HG02973 (cell line): ENCODE measurements around the gene OR2AT4.
"Not testable (repeated sequence)": the region's sequence is repeated elsewhere in the genome, so short reads cannot be mapped to it uniquely, and the experiment has no call there.

Experiments
- ATAC-seq: cut with Tn5 transposase; IDR thresholded peaks from one replicate; pipeline ENCODE4 v1.9.1; 2021; ENCODE audit warnings: moderate library complexity; ENCODE audit not compliant: unreplicated experiment

Gene OR2AT4

DNA sequence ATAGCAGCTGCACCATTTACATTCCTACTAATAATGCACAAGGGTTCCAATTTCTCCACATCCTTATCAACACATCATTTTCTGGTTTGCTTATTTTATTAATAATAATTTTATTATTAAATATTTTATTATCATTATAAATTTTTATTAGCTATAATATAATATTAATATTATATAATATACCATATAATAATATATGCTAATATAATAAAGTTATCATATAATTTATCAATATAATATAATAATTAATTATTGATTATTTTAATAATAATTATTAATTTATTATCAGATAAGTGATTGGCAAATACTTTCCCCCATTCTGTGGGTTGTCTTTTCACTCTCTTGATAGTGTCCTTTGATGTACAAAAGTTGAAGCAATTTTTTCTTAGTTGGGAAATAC is 27.7 kb downstream of the OR2AT4 start:
- no peak for ATAC-seq

DNA sequence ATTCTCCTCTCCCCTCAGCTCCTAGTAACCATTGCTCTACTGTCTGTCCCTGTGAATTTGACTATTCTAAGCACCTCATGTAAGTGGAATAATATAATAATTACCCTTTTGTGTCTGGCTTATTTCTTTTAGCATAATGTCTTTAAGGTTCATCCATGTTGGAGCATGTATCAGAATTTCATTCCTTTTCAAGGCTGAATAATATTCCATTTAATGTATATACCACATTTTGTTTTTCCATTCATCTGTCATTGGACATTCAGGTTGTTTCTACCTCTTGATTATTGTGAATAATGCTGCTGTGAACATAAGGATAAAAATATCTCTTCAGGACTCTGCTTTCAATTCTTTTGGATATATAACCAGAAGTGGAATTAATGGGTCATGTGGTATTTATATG is 28.1 kb downstream of the OR2AT4 start:
- ATAC-seq = no peak

DNA sequence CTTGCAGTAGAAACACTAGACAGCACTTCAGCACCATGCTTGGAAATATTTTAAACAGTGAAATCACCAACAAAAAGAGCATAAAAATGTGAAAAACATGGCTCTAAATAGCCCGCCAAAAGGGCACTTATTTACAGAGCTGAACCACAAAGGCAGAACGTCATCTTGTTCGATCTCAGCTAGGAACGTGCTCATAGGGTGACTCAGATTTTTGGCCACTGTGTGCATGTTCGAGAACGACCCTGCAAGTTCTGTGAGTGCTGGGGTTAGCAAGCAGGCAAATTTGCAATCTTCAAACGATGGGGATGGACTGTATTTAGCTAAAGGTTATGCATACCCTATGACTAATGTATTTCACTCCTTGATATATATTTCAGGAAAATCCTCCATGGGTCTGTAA is 30.6 kb downstream of the OR2AT4 start:
- no peak for ATAC-seq

DNA sequence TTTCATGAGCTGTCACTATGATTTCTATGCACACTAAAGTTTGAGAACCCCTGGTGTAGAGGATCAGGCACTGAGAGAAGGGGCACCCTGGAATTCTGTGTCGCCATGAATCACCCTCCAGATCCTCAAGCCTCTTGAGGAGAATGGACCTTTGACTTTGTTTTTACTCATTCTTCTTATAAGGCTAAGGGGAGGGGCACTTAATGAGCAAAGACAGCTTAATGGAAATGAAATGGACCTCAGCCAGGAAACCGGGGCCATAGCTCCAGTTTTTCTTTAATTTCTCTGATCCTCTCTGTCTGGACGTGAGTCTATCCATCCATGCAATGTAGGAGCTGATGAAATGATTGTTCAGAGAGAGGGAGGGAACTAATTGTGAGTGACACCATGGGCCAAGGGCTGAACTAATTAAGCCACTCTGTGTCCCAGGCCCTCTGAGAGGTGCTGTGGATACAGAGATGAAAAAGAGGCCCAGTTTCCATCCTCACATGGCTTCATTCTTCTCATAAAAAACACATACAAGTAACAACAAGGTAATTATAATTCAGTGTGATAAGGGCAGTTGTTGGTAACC is 32.8 kb downstream of the OR2AT4 start:
- ATAC-seq = no peak

DNA sequence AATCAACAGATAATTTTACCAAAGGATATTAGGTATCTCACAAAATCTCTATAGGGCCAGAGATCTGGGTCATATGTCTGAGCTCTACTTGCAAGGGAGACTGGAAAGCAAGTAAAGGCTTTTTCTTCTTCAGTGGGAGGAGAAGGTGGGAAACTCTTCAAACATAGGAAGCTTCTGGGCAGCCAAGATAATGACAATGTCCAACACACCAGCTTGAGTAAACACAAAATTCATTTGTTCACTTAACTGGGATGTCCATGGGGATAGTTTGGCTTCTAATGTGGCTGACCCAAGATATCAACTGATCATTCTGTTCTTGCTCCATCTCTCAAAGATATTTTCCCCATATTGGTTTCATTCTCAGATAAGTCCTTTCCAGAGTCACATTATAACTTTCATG is 37.4 kb downstream of the OR2AT4 start:
- ATAC-seq = no peak

DNA sequence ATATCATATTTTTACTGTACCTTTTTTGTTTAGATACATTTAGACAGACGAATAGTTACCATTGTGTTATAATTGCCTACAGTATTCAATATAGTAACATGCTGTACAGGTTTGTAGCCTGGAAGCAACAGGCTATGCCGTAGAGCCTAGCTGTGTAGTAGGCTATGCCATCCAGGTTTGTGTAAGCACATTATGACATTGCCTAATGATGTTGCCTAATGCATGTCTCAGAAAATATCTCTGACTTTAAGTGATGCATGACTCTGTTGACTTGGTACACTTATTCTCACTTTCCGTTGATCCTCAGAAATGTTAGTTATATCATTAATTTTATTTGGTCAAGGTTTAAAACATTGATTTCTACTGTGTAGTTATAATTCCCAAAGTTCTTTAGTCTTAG is 39.9 kb downstream of the OR2AT4 start:
- ATAC-seq = no peak

DNA sequence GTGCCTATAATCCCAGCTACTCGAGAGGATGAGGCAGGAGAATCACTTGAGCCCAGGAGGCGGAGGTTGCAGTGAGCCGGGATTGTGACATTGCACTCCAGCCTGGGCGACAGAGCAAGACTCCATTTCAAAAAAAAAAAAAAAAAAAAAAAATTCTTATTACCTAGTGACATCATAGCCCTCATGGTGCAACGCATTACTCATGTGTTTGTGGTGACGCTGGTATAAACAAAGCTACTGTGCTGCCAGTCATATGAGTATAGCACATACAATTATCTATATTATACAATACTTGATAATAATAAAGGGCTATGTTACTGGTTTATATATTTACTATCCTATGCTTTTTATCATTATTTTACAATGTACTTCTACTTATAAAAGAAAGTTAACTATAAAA is 41.2 kb downstream of the OR2AT4 start:
- ATAC-seq = no peak

DNA sequence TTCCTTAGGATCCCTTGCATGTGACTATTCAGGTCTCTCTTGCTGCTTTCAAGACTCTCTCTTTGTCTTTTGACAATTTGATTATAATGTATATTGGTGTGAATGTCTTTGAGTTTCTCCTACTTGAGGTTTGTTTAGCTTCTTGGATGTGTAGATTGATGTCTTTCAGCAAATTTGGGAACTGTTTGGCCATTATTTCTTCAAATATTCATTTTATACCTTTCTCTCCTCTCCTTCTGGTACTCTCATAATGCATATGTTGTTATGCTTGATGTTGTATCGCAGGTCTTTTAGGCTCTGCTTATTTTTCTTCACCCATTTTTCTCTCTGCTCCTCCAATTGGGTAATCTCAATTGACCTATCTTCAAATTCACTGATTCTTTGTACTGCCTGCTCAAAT is 44.2 kb downstream of the OR2AT4 start:
- ATAC-seq = no peak

DNA sequence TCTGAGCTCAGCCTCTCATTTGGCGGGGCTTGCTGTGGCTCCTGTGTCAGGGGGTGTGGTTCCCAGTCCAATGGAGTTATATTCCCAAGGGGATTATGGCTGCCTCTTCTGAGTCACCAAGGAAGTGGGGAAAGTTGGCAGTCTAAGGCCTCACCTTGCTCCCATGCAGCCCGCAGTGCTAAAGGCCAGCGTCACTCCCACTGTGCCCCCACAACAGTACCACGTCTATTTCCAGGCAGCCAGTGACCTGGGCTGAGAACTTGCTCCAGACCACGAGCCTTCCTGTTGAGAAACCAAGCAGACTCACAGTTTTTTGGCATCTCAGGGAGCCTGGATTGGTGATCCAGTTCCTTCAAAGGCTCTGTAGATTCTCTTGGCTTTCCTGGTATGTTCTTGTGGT is 45.6 kb downstream of the OR2AT4 start:
- ATAC-seq = no peak

DNA sequence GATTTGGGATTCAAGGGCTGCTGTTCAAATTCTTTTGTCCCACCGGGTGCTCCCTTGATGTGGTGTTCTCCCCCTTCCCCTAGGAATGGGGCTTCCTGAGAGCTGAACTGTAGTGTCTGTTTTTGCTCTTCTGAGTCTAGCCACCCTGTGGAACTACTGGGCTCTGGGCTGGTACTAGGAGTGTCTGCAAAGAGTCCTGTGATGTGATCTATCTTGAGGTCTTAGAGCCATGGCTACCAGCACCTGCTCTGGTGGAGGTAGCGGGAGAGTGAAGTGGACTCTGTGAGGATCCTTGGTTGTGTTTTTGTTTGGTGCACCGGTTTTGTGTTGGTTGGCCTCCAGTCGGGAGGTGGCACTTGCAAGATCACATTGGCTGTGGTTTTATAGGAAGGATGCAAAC is 46.2 kb downstream of the OR2AT4 start:
- no peak for ATAC-seq

DNA sequence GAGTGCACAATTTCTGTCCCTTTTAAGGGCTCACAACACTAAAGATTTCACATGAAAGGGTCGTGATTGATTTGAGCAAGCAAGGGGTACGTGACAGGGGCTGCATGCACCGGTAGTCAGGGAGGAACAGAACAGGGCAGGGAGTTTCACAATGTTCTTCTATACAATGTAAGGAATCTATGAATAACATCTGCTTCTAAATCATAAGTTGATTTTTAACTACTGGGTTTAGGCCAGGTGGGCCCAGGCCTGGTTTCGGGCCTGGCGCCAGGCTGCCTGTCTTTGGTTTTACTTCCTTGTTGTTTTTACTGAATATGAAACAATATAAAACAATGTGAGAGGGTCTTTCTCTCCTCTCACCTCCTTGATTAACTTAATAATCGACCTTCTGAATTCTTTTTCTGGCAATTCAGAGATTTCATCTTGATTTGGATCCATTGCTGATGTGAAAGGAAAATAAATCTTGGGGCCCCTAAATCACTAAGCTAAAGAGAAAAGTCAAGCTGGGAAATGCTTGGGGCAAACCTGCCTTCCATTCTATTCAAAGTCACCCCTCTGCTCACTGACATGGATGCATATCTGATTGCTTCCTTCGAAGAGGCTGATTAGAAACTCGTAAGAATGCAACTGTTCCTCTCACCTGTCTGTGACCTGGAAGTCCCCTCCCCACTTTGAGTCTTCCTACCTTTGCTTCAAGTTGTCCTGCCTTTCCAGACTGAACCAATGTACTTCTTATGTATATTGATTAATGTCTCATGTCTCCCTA is 47.0 kb downstream of the OR2AT4 start:
- ATAC-seq = not testable (repeated sequence)

DNA sequence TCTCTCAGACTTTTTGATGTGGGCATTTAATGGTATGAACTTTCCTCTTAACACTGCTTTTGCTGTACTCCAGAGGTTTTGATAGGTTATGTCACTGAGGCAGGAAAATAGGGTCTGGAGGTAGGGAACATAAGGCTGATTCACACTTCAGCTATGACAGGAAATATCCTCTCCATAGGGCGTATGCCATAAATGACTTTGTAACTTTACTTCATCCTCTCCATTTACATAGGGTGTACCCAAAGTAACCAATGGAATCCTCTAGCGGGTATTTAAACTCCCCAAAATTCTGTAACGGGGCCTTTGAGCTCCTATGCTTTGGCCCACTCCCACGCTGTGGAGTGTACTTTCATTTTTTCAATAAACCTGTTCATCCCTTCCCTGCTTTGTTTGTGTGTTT is 49.5 kb downstream of the OR2AT4 start:
- ATAC-seq = no peak

DNA sequence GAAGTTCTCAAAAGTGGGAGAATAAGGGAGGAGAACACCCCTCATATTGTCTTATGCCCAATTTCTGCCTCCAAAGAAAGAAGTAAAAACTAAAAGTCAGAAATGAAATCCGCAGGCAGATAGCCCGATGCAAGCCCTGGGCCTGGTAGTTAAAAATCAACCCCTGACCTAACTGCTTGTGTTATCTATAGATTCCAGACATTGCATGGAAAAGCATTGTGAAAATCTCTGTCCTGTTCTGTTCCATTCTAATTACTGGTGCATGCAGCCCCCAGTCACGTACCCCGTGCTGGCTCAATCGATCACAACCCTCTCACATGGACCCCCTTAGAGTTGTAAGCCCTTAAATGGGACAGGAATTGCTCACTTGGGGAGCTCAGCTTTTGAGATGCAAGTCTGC is 50.0 kb downstream of the OR2AT4 start:
- ATAC-seq = not testable (repeated sequence)

DNA sequence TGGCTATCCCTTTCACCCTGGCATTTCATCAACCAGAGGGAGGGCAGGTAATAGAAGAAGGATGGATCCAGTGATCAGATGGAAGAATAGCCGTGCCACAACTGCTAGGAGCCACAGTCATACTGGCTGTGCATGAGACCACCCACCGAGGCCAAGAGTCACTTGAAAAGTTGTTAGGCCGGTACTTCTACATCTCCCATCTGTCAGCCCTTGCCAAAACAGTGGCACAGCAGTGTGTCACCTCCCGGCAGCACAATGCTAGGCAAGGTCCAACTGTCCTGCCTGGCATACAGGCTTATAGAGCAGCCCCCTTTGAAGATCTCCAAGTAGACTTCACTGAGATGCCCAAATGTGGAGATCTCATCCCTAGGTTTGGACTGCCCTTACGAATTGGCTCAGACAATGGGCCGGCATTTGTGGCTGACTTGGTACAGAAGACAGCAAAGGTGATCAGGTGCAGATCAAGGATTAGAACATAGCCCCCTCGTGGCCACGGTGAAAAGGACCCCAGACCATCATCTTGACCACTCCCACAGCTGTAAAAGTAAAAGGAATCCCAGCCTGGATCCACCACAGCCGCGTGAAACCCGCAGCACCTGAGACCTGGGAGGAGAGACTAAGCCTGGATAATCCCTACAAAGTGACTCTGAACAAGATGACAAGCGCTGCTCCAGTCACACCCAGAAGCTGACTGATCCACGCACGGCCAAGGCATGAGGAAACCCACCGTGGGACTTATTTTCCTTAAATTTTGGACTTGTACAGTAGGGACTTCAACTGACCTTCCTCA is 52.1 kb downstream of the OR2AT4 start:
- ATAC-seq = not testable (repeated sequence)

DNA sequence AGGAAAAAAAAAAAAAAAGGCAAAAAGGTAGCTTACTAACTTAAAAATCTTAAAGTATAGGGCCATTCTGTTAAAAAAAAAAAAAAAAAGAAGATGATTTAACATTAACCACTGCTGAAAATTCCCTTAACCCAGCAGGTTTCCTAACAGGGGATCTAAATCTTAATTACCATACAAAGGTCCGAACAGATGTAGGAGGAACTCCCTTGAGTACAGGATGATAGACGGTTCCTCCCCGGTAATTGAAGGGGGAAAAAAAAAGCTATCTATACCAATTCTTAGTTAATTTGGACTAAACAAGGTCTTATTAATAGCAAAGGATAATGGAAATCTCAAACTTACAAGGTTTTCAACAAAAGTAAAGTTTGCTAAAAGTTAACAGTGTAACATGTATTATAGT is 54.9 kb downstream of the OR2AT4 start:
- not testable (repeated sequence) for ATAC-seq

DNA sequence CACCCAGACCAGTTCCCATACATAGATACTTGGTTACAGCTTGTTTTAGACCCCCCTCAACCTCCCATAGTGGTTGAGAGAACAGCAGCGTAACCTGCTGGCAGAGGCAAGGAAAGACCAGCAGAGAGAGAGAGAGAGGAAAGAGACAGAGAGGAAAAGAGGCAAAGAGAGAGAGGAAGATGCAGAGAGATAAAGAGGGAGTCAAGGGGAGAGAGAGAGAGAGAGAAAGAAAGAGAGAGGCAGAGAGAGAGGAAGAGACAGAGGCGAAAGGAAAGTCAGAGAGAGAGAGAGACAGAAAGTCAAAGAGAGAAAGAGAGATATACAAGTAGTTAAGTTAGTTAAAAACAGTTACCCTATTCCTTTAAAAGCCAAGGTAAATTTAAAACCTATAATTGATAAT is 55.4 kb downstream of the OR2AT4 start:
- ATAC-seq = no peak

DNA sequence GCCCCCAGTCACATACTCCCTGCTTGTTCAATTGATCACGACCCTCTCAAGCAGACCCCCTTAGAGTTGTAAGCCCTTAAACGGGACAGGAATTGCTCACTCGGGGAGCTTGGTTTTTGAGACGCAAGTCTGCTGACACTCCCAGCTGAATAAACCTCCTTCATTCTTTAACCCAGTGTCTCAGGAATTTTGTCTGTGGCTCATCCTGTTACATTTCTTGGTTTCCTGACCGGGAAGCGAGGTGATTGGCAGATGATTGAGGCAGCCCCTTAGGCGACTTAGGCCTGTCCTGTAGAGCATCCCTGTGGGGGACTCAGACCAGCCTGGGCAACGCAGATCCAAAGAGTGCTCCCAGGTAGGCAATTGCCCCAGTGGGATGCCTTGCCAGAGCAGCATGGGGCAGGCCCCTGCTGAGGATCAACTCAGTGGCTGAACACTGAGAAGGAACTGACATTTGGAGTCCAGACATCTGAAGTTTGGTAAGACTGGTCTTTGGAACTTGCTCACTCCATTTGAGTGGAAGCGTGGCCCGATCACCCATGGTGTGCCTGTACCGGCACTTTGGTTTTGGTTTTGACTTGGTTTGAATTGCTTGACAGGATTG is 56.4 kb downstream of the OR2AT4 start:
- no peak for ATAC-seq

DNA sequence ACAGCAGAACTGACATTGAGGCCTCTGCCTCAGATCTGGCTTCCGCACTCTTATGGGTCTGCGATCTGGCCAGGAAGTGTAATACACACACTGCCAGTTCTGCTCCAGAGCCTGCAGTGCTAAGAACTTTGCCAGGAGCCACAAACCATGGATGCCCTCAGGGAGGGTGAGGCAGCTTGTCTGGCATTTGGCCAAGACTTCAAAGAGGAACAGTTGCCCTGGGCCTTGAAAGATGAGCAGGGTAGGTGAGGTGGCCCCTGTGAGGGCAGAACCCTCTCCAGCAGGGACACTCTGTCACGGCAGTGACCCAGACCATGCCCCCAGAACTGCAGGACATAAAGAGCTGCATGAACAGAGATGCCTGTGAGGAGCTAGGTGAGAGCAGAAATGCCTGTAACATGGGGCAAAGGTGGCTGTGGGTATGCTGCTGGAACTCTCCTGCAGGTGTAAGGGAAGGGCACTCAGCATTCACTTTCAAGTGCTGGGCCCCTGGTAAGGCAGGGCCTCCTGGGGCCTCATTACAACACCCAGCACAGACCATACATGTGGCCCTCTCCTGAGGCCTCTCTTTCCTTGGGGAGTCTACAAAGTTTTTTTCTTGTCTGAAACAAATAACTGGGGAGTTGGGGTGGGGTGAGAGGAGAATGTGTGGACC is 60.6 kb downstream of the OR2AT4 start:
- no peak for ATAC-seq

DNA sequence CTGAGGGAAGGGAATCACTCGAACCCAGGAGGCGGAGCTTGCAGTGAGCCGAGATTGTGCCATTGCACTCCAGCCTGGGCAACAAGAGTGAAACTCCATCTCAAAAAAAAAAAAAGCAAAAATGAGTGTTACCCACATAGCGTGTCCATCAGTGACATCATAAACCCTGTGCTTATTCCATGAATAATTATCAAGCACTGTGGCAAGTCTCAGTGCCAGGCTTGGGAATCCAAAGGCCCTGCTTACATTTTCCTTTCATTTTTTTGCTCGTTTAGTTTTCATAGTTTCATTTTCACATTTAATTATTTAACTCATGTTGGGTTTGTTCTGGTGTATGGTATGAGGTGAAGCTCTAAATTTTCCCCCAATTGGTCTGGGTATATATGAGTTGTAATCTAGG is 61.4 kb downstream of the OR2AT4 start:
- no peak for ATAC-seq

DNA sequence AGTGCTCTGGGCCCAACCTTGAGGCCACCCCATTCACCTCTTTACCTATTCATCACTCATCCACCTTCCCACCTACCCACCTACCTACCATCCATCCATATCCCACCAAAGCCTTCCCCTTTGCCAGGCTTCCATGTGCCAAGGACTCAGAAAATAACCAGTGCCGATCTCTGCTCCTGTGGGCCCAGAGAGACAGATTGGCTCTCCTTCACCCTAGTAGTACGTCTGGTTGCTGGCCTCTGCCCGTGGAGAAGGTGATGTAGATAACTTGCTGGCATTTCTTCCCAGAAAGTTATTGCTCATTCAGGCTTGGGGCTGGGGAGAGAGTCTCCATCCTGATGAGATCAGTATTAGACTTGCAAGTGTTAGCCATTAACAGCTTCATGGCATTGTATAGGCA is 62.8 kb downstream of the OR2AT4 start:
- no peak for ATAC-seq

DNA sequence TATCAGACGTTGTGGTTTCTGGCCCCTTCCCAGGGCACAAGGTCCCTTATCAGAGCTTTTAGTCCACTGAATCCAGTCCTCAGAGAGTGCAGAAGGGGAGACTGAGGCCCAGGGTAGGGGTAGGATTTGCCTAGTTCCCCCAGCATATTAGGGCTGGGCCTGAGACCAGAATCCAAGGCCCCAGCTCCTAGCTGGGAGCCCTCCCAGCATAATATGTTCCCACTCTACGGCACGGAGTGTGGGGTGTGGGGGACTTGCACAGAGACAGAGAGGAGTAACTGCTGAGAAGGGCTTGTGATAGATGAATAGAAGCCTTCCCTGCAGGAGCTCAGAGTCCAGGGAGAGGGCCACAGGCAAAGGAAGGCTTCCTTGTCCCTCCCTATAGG is 64.1 kb downstream of the OR2AT4 start:
- no peak for ATAC-seq
